Posterior vena cava (tissue), 2 donors: ENCODE results near the gene PARN. TPM values are rescaled to one million over a fixed set of nuclear protein-coding genes. Genes with fewer than 3 reads are reported as not detected.
"Not testable (repeated sequence)": the region's sequence is repeated elsewhere in the genome, so short reads cannot be mapped to it uniquely, and the experiment has no call there.

Experiments
- DNase-seq: peaks from one replicate; pipeline ENCODE4 v3.0.0-alpha.2; 2020; ENCODE audit warnings: low spot score
- intact Hi-C, 2 donors: fragments of 100-400 bp; cut with DNase I; formaldehyde crosslinking; loops; one replicate each; pipeline versions ENCODE4 v1.14.1 to v1.14.2; 2022 to 2023
- total RNA-seq, 2 donors: library from RNA; stranded (reverse); fragmentation: NEBNext Ultra II Directional; extraction: Animal tissue kit (Norgen Biotek cat#: 25700); gene quantifications; one replicate each; pipeline ENCODE4 v1.2.1, GENCODE V29; 2021
- donor health status: DM: yes; HTN: yes; CAD: no.
- donor health status: DM: yes; HTN: yes; CAD: no.

PARN gene
- total RNA-seq, 2 donors from 2014 or later = 27.2 to 27.9 TPM

DNA sequence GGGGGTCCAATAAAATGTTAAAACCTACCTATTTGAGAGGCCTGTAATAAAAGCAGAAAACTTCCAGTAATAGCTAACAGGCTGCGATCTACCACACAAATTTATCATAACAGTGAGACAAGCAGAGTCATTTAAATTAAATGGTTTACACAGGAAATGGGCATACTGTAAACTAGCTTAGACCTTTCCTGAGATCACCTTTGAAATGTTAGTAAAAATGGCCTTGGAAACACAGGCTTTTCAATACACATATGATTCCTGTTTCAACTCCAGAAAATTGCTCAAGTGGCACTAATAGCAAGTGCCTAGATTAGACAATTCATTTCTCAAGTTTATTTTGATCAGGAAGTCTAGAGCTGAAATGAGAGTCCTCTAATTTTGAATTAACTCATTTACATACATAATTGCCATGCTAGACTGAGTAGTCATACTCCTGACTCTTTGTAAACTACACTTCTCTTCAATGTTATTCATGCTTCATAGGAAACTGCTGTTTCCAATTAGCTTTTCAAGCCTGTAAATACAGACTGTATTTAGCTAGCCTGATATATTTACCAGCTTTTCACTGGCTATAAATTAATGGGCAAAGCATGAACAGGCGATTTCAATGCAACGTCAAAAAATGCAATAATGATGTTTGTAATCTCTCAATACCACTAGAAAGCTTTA lies 43.3 kb downstream of the PARN start:
- intact Hi-C loops = no loop called here
- DNase-seq = no peak

GRCh38 chr16:14585287-14585686 lies 44.8 kb downstream of the PARN start:
- no peak for DNase-seq
- intact Hi-C loops = no loop called here

DNA sequence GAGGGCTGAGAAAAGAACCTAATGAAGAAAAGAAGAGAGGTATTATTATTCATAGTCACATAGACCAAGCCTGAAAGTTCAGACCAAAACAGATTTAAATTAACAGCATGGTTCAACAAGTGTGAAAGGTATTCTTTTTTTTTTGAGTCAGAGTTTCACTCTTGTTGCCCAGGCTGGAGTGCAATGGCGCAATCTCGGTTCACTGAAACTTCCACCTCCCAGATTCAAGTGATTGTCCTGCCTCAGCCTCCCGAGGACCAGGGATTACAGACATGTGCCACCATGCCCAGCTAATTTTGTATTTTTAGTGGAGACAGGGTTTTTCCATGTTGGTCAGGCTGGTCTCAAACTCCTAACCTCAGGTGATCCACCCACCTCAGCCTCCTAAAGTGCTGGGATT lies 49.1 kb downstream of the PARN start:
- DNase-seq, intact Hi-C loops: not testable (repeated sequence)

DNA sequence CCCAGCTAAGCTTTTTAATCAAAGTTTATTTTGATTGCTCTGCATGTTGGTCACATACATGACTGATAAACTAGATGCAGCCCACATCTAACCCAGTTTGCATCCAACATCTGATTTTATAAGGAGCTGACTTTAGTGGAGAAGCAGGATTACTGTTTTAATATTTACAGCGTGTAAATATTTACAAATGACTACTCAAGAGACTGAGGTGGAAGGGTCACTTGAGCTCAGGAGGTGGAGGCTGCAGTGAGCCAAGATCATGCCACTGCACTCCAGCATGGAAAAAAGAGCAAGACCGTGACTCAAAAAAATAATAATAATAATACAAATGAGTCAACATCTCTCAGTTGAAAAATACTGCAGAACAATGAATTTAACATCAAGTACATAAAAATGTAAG lies 50.8 kb downstream of the PARN start:
- DNase-seq = no peak
- intact Hi-C loops = no loop called here

DNA sequence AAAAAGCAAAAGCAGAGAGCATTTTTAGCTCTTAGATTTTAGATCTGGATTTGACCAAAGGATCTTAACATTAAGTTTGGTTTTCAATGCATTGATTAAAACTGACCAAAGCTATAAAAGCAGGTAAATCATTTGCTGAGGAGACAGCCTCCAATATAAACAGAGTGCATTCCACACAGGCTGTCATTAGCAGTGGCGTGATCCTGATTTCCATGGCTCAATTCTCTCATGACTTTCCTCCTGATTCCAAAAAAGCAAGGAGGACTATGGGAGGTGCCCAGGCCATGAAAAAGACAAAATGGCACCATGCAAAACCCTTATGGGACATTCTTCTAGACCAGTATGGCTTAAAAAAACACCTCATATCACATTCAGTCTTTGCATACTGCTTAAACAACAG lies 53.5 kb downstream of the PARN start:
- DNase-seq = no peak
- intact Hi-C loops = no loop called here

GRCh38 chr16:14576069-14576468 lies 54.0 kb downstream of the PARN start:
- intact Hi-C loops = no loop called here
- no peak for DNase-seq

- DNase-seq, intact Hi-C loops: not testable (repeated sequence)
Observed at GRCh38 chr16:14574698-14575415, 55.2 kb downstream of the PARN start.

DNA sequence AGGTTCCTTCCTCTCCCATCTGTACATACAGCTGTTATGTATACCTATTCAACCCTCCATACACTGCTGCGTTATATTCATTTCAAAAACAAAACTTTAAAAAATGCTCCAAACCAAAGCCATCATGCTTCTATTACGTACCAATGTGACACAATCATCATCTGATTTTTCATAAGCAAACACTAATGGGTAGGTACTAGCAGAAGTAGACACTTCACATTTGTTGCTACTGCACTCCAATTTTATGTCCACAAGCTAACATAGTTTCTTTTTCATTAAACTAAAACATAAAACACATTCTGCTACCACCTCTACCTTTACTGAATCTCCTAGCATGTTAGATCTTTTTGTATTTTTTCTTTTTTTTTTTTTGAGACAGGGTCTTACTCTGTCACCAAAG lies 57.5 kb downstream of the PARN start:
- no peak for DNase-seq
- intact Hi-C loops = no loop called here

- intact Hi-C loops = no loop called here
Observed at GRCh38 chr16:14569213-14569612, 60.8 kb downstream of the PARN start.

GRCh38 chr16:14566599-14566998 lies 63.5 kb downstream of the PARN start:
- intact Hi-C loops = no loop called here
- no peak for DNase-seq

More at GRCh38 chr16:14569213-14569612, 60.8 kb downstream of the PARN start:
- DNase-seq = no peak

GRCh38 chr16:14565688-14566025 lies 64.4 kb downstream of the PARN start:
- intact Hi-C loops = no loop called here
- no peak for DNase-seq

GRCh38 chr16:14564861-14565687 lies 65.0 kb downstream of the PARN start:
- intact Hi-C loops = no loop called here
- no peak for DNase-seq

- intact Hi-C loops = no loop called here
Observed at GRCh38 chr16:14564323-14564722, 65.7 kb downstream of the PARN start.

DNA sequence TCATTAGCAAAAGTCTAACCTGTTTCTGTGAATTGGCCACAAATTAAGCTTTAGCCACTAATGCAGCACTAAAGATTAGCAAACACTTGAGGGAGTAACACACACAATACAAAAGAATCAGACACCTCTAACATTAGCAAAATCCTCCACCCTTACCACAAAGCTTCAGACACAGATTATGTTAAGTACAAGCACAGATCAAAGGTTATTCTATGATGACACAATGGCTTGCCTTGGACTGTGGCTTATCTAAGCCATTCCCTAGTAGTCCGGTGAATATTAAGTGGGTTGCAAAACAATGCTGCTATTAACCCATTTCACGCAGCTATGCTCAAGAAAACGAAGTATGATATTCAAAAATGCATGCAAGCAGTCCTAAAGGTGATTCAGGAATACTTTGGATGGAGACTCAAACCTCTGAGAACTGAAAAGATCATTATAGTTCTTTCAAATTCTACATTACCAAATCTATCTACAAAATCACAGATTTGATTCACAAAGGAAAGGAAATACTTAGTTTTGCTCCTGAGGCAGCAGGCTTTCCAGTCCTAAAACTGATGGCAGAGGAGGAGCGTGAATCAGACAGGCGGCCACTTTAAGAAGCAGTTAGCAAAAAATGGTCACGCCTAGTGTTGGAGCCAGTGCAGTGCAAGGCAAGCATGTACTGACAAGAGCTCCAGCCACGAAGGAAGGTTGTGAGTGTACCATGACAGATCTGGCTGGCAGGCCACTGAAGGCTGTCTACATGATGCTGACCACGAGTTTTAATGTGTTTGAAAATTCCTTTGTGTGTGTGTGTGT lies 67.2 kb downstream of the PARN start:
- intact Hi-C loops = no loop called here
- DNase-seq = no peak

More at GRCh38 chr16:14564323-14564722, 65.7 kb downstream of the PARN start:
- no peak for DNase-seq

DNA sequence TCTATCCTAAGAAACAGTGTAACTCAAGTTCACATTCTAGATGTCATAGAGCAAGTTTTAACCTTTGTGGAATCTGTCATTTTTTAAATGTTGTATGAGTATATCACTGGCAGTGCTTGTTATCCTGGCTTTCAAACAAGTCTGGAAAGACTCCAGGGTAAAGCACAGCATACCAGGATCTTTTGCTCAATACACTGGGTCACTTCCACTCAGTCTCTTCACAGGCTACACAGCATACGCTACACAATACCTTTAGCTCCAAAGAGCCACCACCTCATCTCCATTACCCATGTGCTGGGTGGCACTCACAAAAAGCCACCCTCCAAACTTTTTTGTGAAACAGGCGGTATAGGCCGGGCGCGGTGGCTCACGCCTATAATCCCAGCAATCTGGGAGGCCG lies 69.5 kb downstream of the PARN start:
- intact Hi-C loops = no loop called here
- no peak for DNase-seq

- no peak for DNase-seq
- intact Hi-C loops = no loop called here
Observed at GRCh38 chr16:14559809-14560241, 70.2 kb downstream of the PARN start.

- no peak for DNase-seq
- intact Hi-C loops = no loop called here
Observed at GRCh38 chr16:14553447-14553846, 76.6 kb downstream of the PARN start.

- intact Hi-C loops = no loop called here
- no peak for DNase-seq
Observed at GRCh38 chr16:14549789-14550153, 80.3 kb downstream of the PARN start.

GRCh38 chr16:14548933-14549788 lies 80.9 kb downstream of the PARN start:
- intact Hi-C loops = no loop called here
- DNase-seq = no peak
